Measurements from ENCODE around the gene ZBTB33. TPM values are rescaled to one million over a fixed set of nuclear protein-coding genes. Genes with fewer than 3 reads are reported as not detected.

The ZBTB33 gene
- total RNA-seq, 4 donors from 2014 or later: 5.6 to 16.1 (median 10.0) TPM

GRCh38 chrX:120305531-120306141 lies 55.0 kb downstream of the ZBTB33 start:
- Histone ChIP-seq H3K4me3 (no peak overlapping the region), H3K9me3 (no peaks in the 10 kb centered on the region), H3K27ac (no peak overlapping the region), H3K4me1 (peaks cover 0 to 13% (median 4%) of the 10 kb centered on the region in 4 donors), H3K27me3 (peaks cover 31% of the 10 kb centered on the region), H3K36me3 (no peaks in the 10 kb centered on the region)
- intact Hi-C loops (cut with DNase I; ENCODE audit: low total_unique reads) (no loop called here), in situ Hi-C loops (cut with MboI; ENCODE audit: low pct_ligation_motif_present in 1 of 4, low pct_unique_long_range_greater_than_20kb in 1 of 4, low sequenced_read_pairs in 3 of 4) (no loop called here)
- TF ChIP-seq POLR2AphosphoS5 (IDR thresholded peaks at IDR 0.05): no peak
- no peak for TF ChIP-seq CTCF (IDR thresholded peaks at IDR 0.05)
- TF ChIP-seq POLR2A (IDR thresholded peaks at IDR 0.05): no peak
- TF ChIP-seq EP300 (IDR thresholded peaks at IDR 0.05; ENCODE audit: low read depth): no peak
- whole genome bisulfite sequencing, 2 donors (ENCODE audit: low coverage in 1 of 2): 43% methylated on average over 11 of the region's 11 CpGs; no CpG with 5 or more reads in 1 of the 2 donors
- DNase-seq: no peak

- Histone ChIP-seq H3K4me3 (no peak overlapping the region), H3K27me3 (peaks cover 41% of the 10 kb centered on the region), H3K4me1 (peaks cover 0 to 20% (median 4%) of the 10 kb centered on the region in 4 donors), H3K36me3 (no peaks in the 10 kb centered on the region), H3K27ac (no peak overlapping the region), H3K9me3 (no peaks in the 10 kb centered on the region)
- in situ Hi-C loops (cut with MboI; ENCODE audit: low pct_ligation_motif_present in 1 of 4, low pct_unique_long_range_greater_than_20kb in 1 of 4, low sequenced_read_pairs in 3 of 4) (no loop called here), intact Hi-C loops (cut with DNase I; ENCODE audit: low total_unique reads) (no loop called here)
- DNase-seq: no peak
- TF ChIP-seq CTCF (IDR thresholded peaks at IDR 0.05): no peak
- TF ChIP-seq POLR2AphosphoS5 (IDR thresholded peaks at IDR 0.05): no peak
- no peak for TF ChIP-seq EP300 (IDR thresholded peaks at IDR 0.05; ENCODE audit: low read depth)
- no peak for TF ChIP-seq POLR2A (IDR thresholded peaks at IDR 0.05)
- 50% methylated on average over 2 of the region's 2 CpGs; no CpG with 5 or more reads in 1 of the 2 donors for WGBS, 2 donors (ENCODE audit: low coverage in 1 of 2)
These were observed 56.0 kb downstream of the ZBTB33 start for GRCh38 chrX:120306630-120307029.

Other genes starting within 250 kb of the ZBTB33 start
- not detected for gene RHOXF2B, start 173.1 kb upstream of the ZBTB33 start, total RNA-seq
- 10 to 100 TPM in 1 of 4 donors, 1 to 10 TPM in 1, not detected in 2; 1.3 to 10.8 TPM for gene RHOXF1, start 134.9 kb upstream of the ZBTB33 start, total RNA-seq
- not detected for gene RHOXF2, start 92.2 kb upstream of the ZBTB33 start, total RNA-seq
- gene TMEM255A, start 60.6 kb downstream of the ZBTB33 start, total RNA-seq: 1 to 10 TPM in 3 of 4 donors, not detected in 1; 1.2 to 1.7 (median 1.4) TPM
- not detected for gene ATP1B4, start 111.3 kb downstream of the ZBTB33 start, total RNA-seq
- gene LAMP2, start 218.5 kb downstream of the ZBTB33 start, total RNA-seq: 10 to 100 TPM; 44.6 to 93.8 (median 66.0) TPM

Data from transverse colon (tissue), 4 donors.